ENCODE measurements around the gene B3GNT9.

DNA sequence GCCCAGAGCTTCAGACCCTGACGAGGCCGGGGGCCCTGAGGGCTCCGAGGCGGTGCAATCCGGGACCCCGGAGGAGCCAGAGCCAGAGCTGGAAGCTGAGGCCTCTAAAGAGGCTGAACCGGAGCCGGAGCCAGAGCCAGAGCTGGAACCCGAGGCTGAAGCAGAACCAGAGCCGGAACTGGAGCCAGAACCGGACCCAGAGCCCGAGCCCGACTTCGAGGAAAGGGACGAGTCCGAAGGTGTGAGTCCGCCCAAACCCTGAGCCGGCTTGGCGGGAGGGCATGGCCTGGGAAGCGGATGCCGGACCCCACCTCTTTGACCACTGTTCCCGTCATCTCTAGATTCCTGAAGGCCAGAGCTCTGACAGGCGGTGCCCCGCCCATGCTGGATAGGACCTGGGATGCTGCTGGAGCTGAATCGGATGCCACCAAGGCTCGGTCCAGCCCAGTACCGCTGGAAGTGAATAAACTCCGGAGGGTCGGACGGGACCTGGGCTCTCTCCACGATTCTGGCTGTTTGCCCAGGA, 24.0 kb upstream of the B3GNT9 start:
- TF ChIP-seq, protein P1, sequence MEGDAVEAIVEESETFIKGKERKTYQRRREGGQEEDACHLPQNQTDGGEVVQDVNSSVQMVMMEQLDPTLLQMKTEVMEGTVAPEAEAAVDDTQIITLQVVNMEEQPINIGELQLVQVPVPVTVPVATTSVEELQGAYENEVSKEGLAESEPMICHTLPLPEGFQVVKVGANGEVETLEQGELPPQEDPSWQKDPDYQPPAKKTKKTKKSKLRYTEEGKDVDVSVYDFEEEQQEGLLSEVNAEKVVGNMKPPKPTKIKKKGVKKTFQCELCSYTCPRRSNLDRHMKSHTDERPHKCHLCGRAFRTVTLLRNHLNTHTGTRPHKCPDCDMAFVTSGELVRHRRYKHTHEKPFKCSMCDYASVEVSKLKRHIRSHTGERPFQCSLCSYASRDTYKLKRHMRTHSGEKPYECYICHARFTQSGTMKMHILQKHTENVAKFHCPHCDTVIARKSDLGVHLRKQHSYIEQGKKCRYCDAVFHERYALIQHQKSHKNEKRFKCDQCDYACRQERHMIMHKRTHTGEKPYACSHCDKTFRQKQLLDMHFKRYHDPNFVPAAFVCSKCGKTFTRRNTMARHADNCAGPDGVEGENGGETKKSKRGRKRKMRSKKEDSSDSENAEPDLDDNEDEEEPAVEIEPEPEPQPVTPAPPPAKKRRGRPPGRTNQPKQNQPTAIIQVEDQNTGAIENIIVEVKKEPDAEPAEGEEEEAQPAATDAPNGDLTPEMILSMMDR (IDR thresholded peaks at IDR 0.05): no peak
- TF ChIP-seq POLR2A (IDR thresholded peaks at IDR 0.05) (no peak), POLR2AphosphoS5 (IDR thresholded peaks at IDR 0.05; ENCODE audit: insufficient read depth in 1 of 2, low read depth in 1 of 2) (no peak)
